GM12892 (cell line): ENCODE data around the gene SPOCK2.

Source experiments
- POLR2A ChIP-seq: IDR thresholded peaks from 2 replicates; pipeline ENCODE4 v1.6.1; 2011; ENCODE audit warnings: low read depth, low read length, control low read depth
- POLR2AphosphoS5 ChIP-seq: IDR thresholded peaks from 2 replicates; pipeline ENCODE4 v1.6.1; 2011; ENCODE audit warnings: low read depth, low read length, control low read depth
- TAF1 ChIP-seq: IDR thresholded peaks from 2 replicates; pipeline ENCODE4 v1.6.1; 2011; ENCODE audit warnings: low read depth, mild to moderate bottlenecking, control low read depth, low read length, borderline replicate concordance

- no peak for TF ChIP-seq TAF1
- TF ChIP-seq POLR2A: no peak
- TF ChIP-seq POLR2AphosphoS5: no peak
Measured at GRCh38 chr10:72011468-72011867, 76.9 kb downstream of the SPOCK2 start.
